Osteoblast (primary cell): ENCODE results near the gene FAR1. TPM values are rescaled to one million over a fixed set of nuclear protein-coding genes. Genes with fewer than 3 reads are reported as not detected.

ENCODE experiments used
- DNase-seq: peaks from one replicate; pipeline ENCODE4 v3.0.0; 2011; ENCODE audit warnings: low spot score, mixed read lengths; ENCODE audit not compliant: insufficient read length; ENCODE audit errors: missing footprints
- H2AFZ ChIP-seq: 2 replicates; pipeline ENCODE4 v1.6.0; 2011; ENCODE audit warnings: mild to moderate bottlenecking, low read length
- H3K27ac ChIP-seq: 2 replicates; pipeline ENCODE4 v1.5.1; 2011; ENCODE audit warnings: mild to moderate bottlenecking, low read depth, low read length, moderate library complexity
- H3K27me3 ChIP-seq: 2 replicates; pipeline ENCODE4 v1.6.0; 2012; ENCODE audit warnings: mild to moderate bottlenecking, control low read depth, inconsistent platforms, low read length, moderate library complexity; ENCODE audit not compliant: insufficient read depth
- H3K36me3 ChIP-seq: 2 replicates; pipeline ENCODE4 v1.5.1; 2011; ENCODE audit warnings: mild to moderate bottlenecking, low read length, control low read depth, moderate library complexity; ENCODE audit not compliant: insufficient read depth
- H3K4me1 ChIP-seq: 2 replicates; pipeline ENCODE4 v1.5.1; 2011; ENCODE audit warnings: mild to moderate bottlenecking, low read length, control low read depth, moderate library complexity; ENCODE audit not compliant: insufficient read depth
- H3K4me2 ChIP-seq: 2 replicates; pipeline ENCODE4 v1.6.0; 2011; ENCODE audit warnings: mild to moderate bottlenecking, low read length; ENCODE audit not compliant: insufficient read depth
- H3K4me3 ChIP-seq: fragments of 200-600 bp; sonication (generic); 3 replicates; pipeline ENCODE4 v1.5.1; 2012; ENCODE audit warnings: mild to moderate bottlenecking, low read length, inconsistent platforms; ENCODE audit not compliant: insufficient read depth
- H3K79me2 ChIP-seq: 2 replicates; pipeline ENCODE4 v1.6.0; 2012; ENCODE audit warnings: mild to moderate bottlenecking, low read length, control low read depth, inconsistent platforms; ENCODE audit not compliant: insufficient read depth
- H3K9me3 ChIP-seq: 2 replicates; pipeline ENCODE4 v1.5.1; 2011; ENCODE audit warnings: low read depth, low read length, control low read depth
- H4K20me1 ChIP-seq: 2 replicates; pipeline ENCODE4 v1.6.0; 2012; ENCODE audit warnings: mild to moderate bottlenecking, low read length, control low read depth; ENCODE audit not compliant: insufficient read depth
- CTCF ChIP-seq: IDR thresholded peaks from 2 replicates; pipeline ENCODE4 v1.5.1; 2011; ENCODE audit warnings: mild to moderate bottlenecking, low read depth, low read length, moderate library complexity; ENCODE audit errors: extremely low read depth
- total RNA-seq: library from RNA; depleted of rRNA; stranded (reverse); fragments of >200 nt; gene quantifications from 2 replicates; pipeline ENCODE4 v1.2.3, GENCODE V29; 2012

Gene FAR1
- total RNA-seq, 1 donor = 61.9 TPM

- peaks cover 90% of the 10 kb centered on the region for H3K79me2 ChIP-seq
- no peak overlapping the region for H3K27ac ChIP-seq
- no peak for DNase-seq
- H2AFZ ChIP-seq = no peak overlapping the region
- no peaks in the 10 kb centered on the region for H3K9me3 ChIP-seq
- TF ChIP-seq CTCF = no peak
- H4K20me1 ChIP-seq = peaks cover 38% of the 10 kb centered on the region
- H3K4me3 ChIP-seq = no peak overlapping the region
- no peaks in the 10 kb centered on the region for H3K36me3 ChIP-seq
- peaks cover 12% of the 10 kb centered on the region for H3K4me1 ChIP-seq
- H3K4me2 ChIP-seq = no peak overlapping the region
- H3K27me3 ChIP-seq = no peaks in the 10 kb centered on the region
These were observed 4.2 kb downstream of the FAR1 start for GRCh38 chr11:13672576-13673210.

GRCh38 chr11:13674799-13675509 lies 6.5 kb downstream of the FAR1 start:
- Histone ChIP-seq H3K27ac (no peak overlapping the region), H3K4me3 (no peak overlapping the region), H3K79me2 (peaks cover 100% of the 10 kb centered on the region), H4K20me1 (peaks cover 35% of the 10 kb centered on the region), H2AFZ (no peak overlapping the region), H3K27me3 (no peaks in the 10 kb centered on the region), H3K9me3 (no peaks in the 10 kb centered on the region), H3K4me2 (no peak overlapping the region), H3K36me3 (no peaks in the 10 kb centered on the region), H3K4me1 (peaks cover 2% of the 10 kb centered on the region)
- DNase-seq = no peak
- no peak for TF ChIP-seq CTCF

GRCh38 chr11:13676576-13676975 lies 8.1 kb downstream of the FAR1 start:
- H3K36me3 ChIP-seq = no peaks in the 10 kb centered on the region

More at GRCh38 chr11:13676576-13676975, 8.1 kb downstream of the FAR1 start:
- Histone ChIP-seq H2AFZ (no peak overlapping the region), H3K4me2 (no peak overlapping the region), H3K4me3 (no peak overlapping the region), H3K4me1 (no peaks in the 10 kb centered on the region), H3K9me3 (no peaks in the 10 kb centered on the region), H3K27ac (no peak overlapping the region), H3K27me3 (no peaks in the 10 kb centered on the region), H4K20me1 (peaks cover 29% of the 10 kb centered on the region), H3K79me2 (peaks cover 100% of the 10 kb centered on the region)
- no peak for DNase-seq
- TF ChIP-seq CTCF = no peak
